Activated gamma-delta T cell (primary cell): ENCODE data around the gene SLC10A4.

Experiments used
- DNase-seq: peaks from one replicate; lab custom pipeline; 2025; lab: John Stamatoyannopoulos, UW

Gene SLC10A4

GRCh38 chr4:48490012-48490679 lies 7.0 kb downstream of the SLC10A4 start, which contains the start of gene ZAR1:
TSS of gene ZAR1 (plus strand) at chr4:48490252. CDS start at chr4:48490292, 40 bp downstream.
- DNase-seq, result peak; percentile 10

- DNase-seq, result peak; percentile 10
These were observed 7.8 kb downstream of the SLC10A4 start for GRCh38 chr4:48490680-48491513.

GRCh38 chr4:48491514-48492176 lies 8.5 kb downstream of the SLC10A4 start:
- DNase-seq, result no peak

GRCh38 chr4:48493452-48494100 lies 10.4 kb downstream of the SLC10A4 start:
- no peak for DNase-seq

- no peak for DNase-seq
These were observed 12.8 kb downstream of the SLC10A4 start for GRCh38 chr4:48495941-48496340.

GRCh38 chr4:48498895-48499294 lies 15.8 kb downstream of the SLC10A4 start:
- no peak for DNase-seq

GRCh38 chr4:48499551-48500066 lies 16.5 kb downstream of the SLC10A4 start:
- no peak for DNase-seq

- no peak for DNase-seq
These were observed 20.3 kb downstream of the SLC10A4 start for GRCh38 chr4:48503233-48504025.

- DNase-seq, result no peak
These were observed 20.8 kb downstream of the SLC10A4 start for GRCh38 chr4:48504026-48504330.

GRCh38 chr4:48504352-48504751 lies 21.2 kb downstream of the SLC10A4 start:
- no peak for DNase-seq

GRCh38 chr4:48506716-48507115 lies 23.6 kb downstream of the SLC10A4 start:
- no peak for DNase-seq

GRCh38 chr4:48509543-48509942 lies 26.4 kb downstream of the SLC10A4 start:
- no peak for DNase-seq

- DNase-seq, result no peak
These were observed 35.0 kb downstream of the SLC10A4 start for GRCh38 chr4:48518143-48518542.

- DNase-seq, result no peak
These were observed 43.3 kb downstream of the SLC10A4 start for GRCh38 chr4:48526406-48526805.

GRCh38 chr4:48538358-48538757 lies 55.2 kb downstream of the SLC10A4 start:
- no peak for DNase-seq
